ENCODE results near the gene LBHD2.
A peak's percentile ranks its signal among the peaks of the same experiment; 100 is the strongest.
"Not testable (repeated sequence)": the region's sequence is repeated elsewhere in the genome, so short reads cannot be mapped to it uniquely, and the experiment has no call there.

Gene LBHD2

GRCh38 chr14:103104654-103105452 lies 20.8 kb downstream of the LBHD2 start:
- DNase-seq = peak; percentile 72

DNA sequence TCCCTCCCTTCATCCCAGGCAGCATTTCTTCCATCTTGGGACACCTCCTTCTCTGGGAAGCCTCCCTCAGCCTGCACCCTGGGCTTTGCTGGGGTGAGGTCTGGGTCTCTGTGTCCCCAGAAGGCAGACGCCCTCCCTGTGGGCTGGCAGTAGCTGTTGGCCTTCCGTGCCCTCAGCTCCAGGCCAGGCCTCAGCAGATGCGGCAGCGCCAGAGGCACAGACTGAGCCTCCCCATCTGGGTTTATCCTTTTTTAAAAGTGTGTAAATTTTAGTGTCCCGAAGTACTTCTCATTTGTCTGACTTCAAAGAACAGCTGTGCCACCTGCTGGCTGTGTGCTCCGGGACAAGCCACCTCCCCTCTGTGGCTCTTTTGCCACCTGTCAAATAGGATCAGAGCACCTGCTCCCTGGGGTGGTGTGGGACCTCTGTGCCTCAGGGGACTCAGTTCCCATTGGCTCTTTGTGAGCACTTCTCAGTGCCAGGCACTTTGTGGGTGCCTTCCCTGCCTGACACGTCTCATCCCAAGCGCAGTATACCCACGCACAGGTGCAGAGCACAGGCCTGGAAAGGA lies 21.7 kb downstream of the LBHD2 start:
- DNase-seq = no peak

GRCh38 chr14:103107455-103107854 lies 23.4 kb downstream of the LBHD2 start:
- no peak for DNase-seq

- no peak for DNase-seq
These were observed 24.1 kb downstream of the LBHD2 start for GRCh38 chr14:103107941-103108748.

- no peak for DNase-seq
These were observed 24.8 kb downstream of the LBHD2 start for GRCh38 chr14:103108749-103109207.

DNA sequence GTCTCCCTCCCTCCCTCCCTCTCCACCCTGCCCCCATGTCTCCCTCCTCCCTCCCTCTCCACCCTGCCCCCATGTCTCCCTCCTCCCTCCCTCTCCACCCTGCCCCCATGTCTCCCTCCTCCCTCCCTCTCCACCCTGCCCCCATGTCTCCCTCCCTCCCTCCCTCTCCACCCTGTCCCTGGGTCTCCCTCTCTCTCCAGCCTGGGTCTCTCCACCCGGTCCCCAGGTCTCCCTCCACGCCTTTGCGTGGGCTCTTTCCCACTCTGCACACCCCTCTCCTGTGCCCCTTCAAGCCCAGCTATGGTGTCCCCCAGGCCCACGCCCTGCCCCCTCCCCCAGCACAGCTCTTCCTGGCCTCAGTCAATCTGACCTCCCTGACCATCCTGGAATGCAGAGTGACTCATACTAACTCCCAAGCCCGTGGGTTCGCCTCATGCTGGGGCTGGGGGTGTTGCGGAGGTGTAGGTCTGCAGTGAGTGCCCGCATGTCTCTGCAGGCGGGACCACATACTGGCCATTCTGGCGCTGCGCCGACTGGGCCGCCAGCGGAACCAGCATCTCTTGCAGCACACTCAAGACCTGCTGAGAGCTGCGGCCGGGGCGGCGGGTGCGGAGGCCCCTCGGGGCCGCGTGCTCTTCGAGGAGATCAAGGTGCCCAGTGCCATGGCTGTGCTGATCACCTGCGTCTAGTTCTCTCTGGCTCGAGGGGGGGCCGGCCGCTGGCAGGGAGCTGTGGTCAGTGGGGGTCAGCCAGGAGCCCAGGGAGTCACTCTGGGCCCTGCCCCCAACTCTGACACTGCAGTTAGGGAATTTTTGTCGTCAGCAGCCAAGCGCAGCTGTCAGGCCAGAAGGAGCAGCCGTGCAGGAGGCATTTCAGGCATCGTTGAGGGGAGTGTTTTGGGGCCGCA lies 25.8 kb downstream of the LBHD2 start:
- no peak for DNase-seq

DNA sequence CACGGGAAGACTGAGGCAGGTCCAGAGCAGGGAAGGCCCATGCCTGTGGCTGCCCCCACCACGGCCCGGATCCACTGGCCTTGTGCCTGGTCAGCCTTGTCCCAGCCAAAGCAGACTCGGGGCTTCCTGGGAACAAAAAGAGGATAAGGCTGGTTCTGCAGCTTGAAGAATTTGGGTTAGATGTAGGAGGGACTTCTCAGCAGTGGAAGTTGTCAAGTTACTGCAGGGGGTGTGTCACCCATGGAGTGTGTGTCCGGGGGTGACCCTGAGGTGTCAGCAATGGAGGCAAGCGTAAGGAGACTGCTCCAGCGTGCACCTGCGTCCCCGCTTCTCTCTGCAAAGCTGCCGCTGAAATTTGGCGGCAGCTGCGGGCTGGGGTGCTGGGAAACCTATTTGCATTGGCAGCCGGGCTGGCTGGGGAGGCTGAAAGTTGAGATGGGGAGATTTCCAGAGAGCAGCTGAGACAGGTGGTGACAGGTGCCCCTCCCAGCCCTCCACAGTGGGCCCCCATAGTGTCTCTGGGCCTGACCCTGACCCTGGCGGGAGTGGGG lies 26.7 kb downstream of the LBHD2 start:
- DNase-seq = no peak

DNA sequence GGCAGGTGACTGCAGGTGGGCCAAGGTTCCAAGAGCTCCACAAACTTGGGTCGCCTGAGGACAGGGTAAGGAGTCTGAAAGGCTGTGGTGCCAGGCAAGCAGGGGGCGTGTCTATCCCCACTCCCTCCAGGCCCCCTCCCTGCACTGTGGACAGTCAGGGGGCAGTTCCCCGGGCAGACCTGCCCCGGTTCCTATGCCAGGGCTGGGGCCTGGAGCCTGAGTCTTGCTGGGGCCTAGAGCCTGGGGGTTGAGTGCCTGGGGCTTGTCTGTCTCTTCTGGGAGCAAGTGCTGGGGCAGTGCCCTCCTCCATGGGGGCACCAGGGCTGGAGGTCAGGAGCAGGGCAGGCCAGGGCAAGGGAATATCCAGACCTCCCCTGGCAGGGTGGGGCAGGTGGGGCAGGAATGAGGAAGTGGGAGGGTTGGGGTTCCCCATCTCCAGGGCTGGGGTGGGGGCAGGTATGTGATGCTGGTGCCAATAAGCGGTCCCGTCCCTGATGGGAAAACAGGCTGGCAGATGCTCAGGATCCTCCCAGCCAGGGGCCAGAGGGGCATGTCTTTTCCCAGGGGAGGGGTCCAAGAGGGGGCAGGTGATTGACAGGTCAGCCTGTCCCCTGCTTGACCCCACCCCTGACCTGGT lies 27.3 kb downstream of the LBHD2 start:
- no peak for DNase-seq

DNA sequence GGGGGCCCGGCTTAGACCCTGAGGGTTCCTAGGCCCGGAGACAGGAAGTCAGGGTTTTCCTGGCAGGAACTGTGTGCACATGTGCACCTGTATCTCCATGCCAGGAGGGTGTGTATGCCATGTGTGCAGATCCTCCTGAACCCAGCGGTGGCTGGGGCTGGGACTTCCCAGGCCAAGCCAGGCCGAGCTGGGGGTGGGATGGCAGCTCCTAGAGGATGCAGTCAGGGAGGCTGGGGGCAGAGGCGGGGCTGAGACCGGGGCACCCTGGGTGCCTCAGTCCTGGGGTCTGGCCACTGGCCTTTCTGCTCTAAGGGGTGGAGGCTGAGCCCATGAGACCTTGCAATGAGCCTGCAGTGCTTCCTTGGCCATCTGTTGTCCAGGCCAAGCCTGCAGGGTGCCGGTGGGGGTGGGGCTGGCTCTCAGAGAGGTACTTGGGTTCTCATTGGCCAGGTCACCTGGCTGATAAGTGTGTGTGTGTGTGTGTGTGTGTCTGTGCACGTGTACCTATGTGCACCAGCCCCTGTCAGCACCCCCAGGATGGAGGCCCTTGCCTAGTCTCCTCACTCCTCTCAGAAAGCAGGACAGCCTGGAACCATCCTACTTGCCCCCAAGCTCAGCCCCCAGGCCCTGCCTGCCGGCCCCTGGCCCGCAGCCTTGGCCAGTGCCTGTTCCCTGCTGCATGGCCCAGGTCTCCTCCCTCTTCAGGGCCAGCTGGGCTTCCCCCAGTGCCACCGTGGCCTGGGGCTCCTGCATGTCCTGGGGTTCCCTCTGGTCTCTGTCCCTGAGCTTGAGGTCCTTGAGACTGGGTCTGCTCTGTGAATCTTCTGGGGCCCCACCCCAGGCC lies 28.6 kb downstream of the LBHD2 start:
- no peak for DNase-seq

GRCh38 chr14:103113303-103113702 lies 29.3 kb downstream of the LBHD2 start:
- no peak for DNase-seq

GRCh38 chr14:103113774-103114173 lies 29.8 kb downstream of the LBHD2 start:
- DNase-seq = no peak

DNA sequence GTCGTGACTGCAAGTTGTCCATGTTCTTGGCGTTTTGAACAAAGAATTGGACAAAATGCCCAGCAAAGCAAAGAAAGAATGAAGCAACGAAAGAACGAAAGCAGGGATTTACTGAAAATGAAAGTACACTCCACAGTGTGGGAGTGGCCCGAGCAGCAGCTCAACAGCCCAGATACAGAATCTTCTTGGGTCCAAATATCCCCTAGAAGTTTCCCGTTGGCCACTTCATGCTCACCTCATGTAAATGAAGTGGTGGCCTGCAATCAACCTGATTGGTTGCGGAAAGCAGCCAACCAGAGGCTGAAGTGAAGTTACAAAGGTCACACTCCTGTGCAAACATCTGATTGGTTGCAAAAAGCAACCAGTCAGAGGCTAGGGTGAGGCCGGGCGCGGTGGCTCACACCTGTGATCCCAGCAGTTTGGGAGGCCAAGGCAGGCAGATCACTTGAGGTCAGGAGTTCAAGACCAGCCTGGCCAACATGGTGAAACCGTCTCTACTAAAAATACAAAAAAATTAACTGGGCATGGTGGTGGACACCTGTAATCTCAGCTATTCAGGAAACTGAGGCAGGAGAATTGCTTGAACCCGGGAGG lies 31.2 kb downstream of the LBHD2 start:
- DNase-seq = not testable (repeated sequence)

- DNase-seq = no peak
These were observed 32.0 kb downstream of the LBHD2 start for GRCh38 chr14:103115845-103116572.

GRCh38 chr14:103116636-103117035 lies 32.6 kb downstream of the LBHD2 start:
- DNase-seq = no peak

- not testable (repeated sequence) for DNase-seq
These were observed 33.5 kb downstream of the LBHD2 start for GRCh38 chr14:103117499-103117898.

- DNase-seq = no peak
These were observed 34.1 kb downstream of the LBHD2 start for GRCh38 chr14:103118018-103118662.

DNA sequence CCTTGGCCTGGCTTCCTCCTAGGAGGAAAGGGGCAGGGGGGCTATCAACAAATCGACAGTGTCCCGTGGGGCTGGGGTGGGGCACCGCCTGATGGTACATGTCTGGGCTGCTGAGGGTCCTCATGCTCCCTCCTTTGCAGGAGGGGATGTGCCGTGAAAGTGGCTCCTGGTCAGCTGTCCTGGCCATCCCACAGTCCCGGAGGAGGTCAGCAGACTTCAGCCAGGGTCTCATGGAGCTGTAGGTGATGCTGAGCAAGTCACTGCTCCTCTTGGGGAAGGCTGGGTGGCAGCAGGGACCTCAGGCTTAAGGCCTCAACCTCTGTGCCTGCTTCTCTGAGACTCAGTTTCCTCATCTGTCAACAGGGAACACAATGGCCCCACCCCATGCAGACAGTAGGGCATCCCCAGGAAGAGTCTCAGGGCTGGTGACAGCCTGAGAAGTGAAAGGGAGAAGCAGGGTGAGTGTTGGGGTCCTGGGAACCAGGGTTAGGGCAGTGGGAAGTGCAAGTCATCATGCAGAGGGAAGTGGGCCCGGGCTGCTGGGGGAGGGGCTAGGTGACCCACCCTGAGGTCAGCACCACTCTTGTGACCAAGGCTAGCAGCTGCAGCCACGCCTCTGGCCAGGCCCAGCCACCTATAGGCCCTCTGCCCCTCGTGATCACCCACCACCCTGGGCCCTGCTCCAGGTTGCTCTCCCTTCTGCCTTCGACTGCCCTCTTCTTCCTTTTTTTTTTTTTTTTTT lies 34.8 kb downstream of the LBHD2 start:
- DNase-seq = no peak

DNA sequence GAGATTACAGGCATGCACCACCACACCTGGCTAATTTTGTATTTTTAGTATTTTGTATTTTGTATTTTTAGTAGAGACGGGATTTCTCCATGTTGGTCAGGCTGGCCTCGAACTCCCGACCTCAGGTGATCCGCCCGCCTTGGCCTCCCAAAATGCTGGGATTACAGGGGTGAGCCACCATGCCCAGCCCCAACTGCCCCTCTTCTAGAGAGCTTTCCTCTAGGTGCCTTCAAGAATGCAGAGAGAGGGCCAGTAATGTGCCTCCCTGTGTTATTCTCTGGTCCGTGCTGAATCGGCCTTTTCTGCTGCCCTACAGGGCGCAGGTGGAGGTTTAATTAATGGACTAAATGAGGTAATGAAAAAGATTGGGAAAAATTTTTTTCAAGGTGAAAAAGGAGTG lies 35.5 kb downstream of the LBHD2 start:
- DNase-seq = not testable (repeated sequence)
